A549 (cell line): Measurements from ENCODE around the gene PDGFD. TPM values are rescaled to one million over a fixed set of nuclear protein-coding genes. Genes with fewer than 3 reads are reported as not detected.

Experiments used
- ATAC-seq, 2 experiments: fragments of 200-7000 bp in 1 of 2; fragments of >200 bp in 1 of 2; cut with Nextera tagmentation in 1 of 2; cut with Tn5 transposase in 1 of 2; 3 replicates each; pipeline versions ENCODE4 v1.8.0 to v1.9.1; 2018 to 2020; ENCODE audit warnings: mild to moderate bottlenecking in 1 of 2, moderate library complexity in 1 of 2
- CTCF ChIA-PET: fragments of 300-600 bp; sonication (Branson Sonifier 250); formaldehyde crosslinking; extraction: SDS; loops from one replicate; lab custom pipeline; 2021; ENCODE audit warnings: antibody characterized with exemption, inconsistent platforms; lab: Yijun Ruan, JAX
- POLR2A ChIA-PET: fragments of 350-600 bp; formaldehyde crosslinking; extraction: SDS; loops from one replicate; lab custom pipeline; 2021; ENCODE audit warnings: antibody characterized with exemption, inconsistent platforms; lab: Yijun Ruan, JAX
- DNase-seq, 2 experiments: peaks; one replicate each; pipeline versions ENCODE4 v3.0.0 to v3.0.0-alpha.2; 2011 to 2016; ENCODE audit warnings: low read depth in 1 of 2, low spot score in 1 of 2
- FAIRE-seq: peaks from 2 replicates; lab custom pipeline; 2011; peaks lifted over from hg19 to GRCh38; lab: Jason Lieb, UNC
- H3K27ac ChIP-seq, 2 experiments: fragments of >200 bp; sonication (Bioruptor Twin); formaldehyde crosslinking; 3 replicates each; pipeline ENCODE4 v1.5.1; 2016 to 2017
- H3K4me1 ChIP-seq: fragments of >200 bp; sonication (Bioruptor Twin); formaldehyde crosslinking; 3 replicates; pipeline ENCODE4 v1.6.1; 2016
- H3K4me2 ChIP-seq: fragments of >200 bp; sonication (Bioruptor Twin); formaldehyde crosslinking; 3 replicates; pipeline ENCODE4 v1.6.1; 2016
- H3K4me3 ChIP-seq: fragments of >200 bp; sonication (Bioruptor Twin); formaldehyde crosslinking; 3 replicates; pipeline ENCODE4 v1.5.1; 2016
- H3K9me3 ChIP-seq: fragments of >200 bp; sonication (Bioruptor Twin); formaldehyde crosslinking; 3 replicates; pipeline ENCODE4 v1.6.1; 2016
- ATOH8 ChIP-seq: fragments of 250-450 bp; sonication (Bioruptor Pico); IDR thresholded peaks from 2 replicates; pipeline ENCODE4 v1.5.0; 2020; ENCODE audit warnings: low read depth, mild to moderate bottlenecking, moderate library complexity
- BHLHE40 ChIP-seq: IDR thresholded peaks from 2 replicates; pipeline ENCODE4 v1.6.1; 2012; ENCODE audit warnings: low read depth, low read length, inconsistent platforms
- CBX2 ChIP-seq: fragments of 200-600 bp; sonication (generic); IDR thresholded peaks from 2 replicates; pipeline ENCODE4 v1.6.1; 2016; ENCODE audit warnings: low read depth, mild to moderate bottlenecking, borderline replicate concordance
- CBX8 ChIP-seq: fragments of 200-600 bp; sonication (generic); IDR thresholded peaks from 2 replicates; pipeline ENCODE4 v1.6.1; 2016
- CEBPB ChIP-seq, 2 experiments: fragments of >200 bp in 1 of 2; sonication (Bioruptor Twin) in 1 of 2; formaldehyde crosslinking in 1 of 2; IDR thresholded peaks; 2 replicates each; pipeline ENCODE4 v1.6.1; 2012 to 2016
- CHD2 ChIP-seq: fragments of 150-350 bp; IDR thresholded peaks from 2 replicates; pipeline ENCODE4 v1.6.1; 2014; ENCODE audit warnings: low read length; ENCODE audit not compliant: partially characterized antibody
- CTCF ChIP-seq: fragments of >200 bp; sonication (Bioruptor Twin); formaldehyde crosslinking; IDR thresholded peaks from 3 replicates; pipeline ENCODE4 v1.5.1; 2016
- E2F6 ChIP-seq: IDR thresholded peaks from 2 replicates; pipeline ENCODE4 v1.6.1; 2012; ENCODE audit warnings: low read depth, borderline replicate concordance
- EHF ChIP-seq: fragments of 250-450 bp; sonication (Bioruptor Pico); IDR thresholded peaks from 2 replicates; pipeline ENCODE4 v1.5.0; 2020; ENCODE audit warnings: mild to moderate bottlenecking
- EP300 ChIP-seq, 2 experiments: fragments of >200 bp; sonication (Bioruptor Twin); formaldehyde crosslinking; IDR thresholded peaks; 2 replicates in 1 of 2; 3 replicates in 1 of 2; pipeline ENCODE4 v1.6.1; 2016 to 2017
- HDAC2 ChIP-seq: fragments of 200-600 bp; sonication (generic); IDR thresholded peaks from 2 replicates; pipeline ENCODE4 v1.6.1; 2016
- HES2 ChIP-seq: fragments of >200 bp; sonication (Bioruptor Twin); formaldehyde crosslinking; IDR thresholded peaks from 2 replicates; pipeline ENCODE4 v1.6.1; 2016
- HOXB5 ChIP-seq: fragments of 250-450 bp; sonication (Bioruptor Pico); IDR thresholded peaks from 2 replicates; pipeline ENCODE4 v1.5.0; 2020; ENCODE audit warnings: mild to moderate bottlenecking, moderate library complexity
- JUNB ChIP-seq: fragments of >200 bp; sonication (Bioruptor Twin); formaldehyde crosslinking; IDR thresholded peaks from 2 replicates; pipeline ENCODE4 v1.6.1; 2016
- KDM1A ChIP-seq: fragments of 200-600 bp; sonication (generic); IDR thresholded peaks from 2 replicates; pipeline ENCODE4 v1.6.1; 2016; ENCODE audit warnings: low read depth, mild to moderate bottlenecking
- MAFK ChIP-seq: fragments of 450-650 bp; IDR thresholded peaks from 2 replicates; pipeline ENCODE4 v1.6.1; 2014; ENCODE audit not compliant: partially characterized antibody
- MAX ChIP-seq: IDR thresholded peaks from 2 replicates; pipeline ENCODE4 v1.6.1; 2012
- MYC ChIP-seq: IDR thresholded peaks from 2 replicates; pipeline ENCODE4 v1.6.1; 2012; ENCODE audit warnings: mild to moderate bottlenecking, inconsistent platforms, low read length, improper control_type of control experiment, borderline replicate concordance
- NFE2L2 ChIP-seq: fragments of 150-350 bp; conservative IDR thresholded peaks from 2 replicates; pipeline ENCODE4 v1.6.1; 2014; ENCODE audit warnings: low read length
- POLR2AphosphoS2 ChIP-seq: conservative IDR thresholded peaks from 2 replicates; pipeline ENCODE4 v1.6.1; 2012; ENCODE audit warnings: low read length, improper control_type of control experiment, inconsistent platforms
- RAD21 ChIP-seq, 2 experiments: fragments of >200 bp in 1 of 2; sonication (Bioruptor Twin) in 1 of 2; formaldehyde crosslinking in 1 of 2; IDR thresholded peaks in 1 of 2; conservative IDR thresholded peaks in 1 of 2; 2 replicates in 1 of 2; 3 replicates in 1 of 2; pipeline ENCODE4 v1.6.1; 2012 to 2018; ENCODE audit warnings: inconsistent platforms in 1 of 2
- RARB ChIP-seq: fragments of 250-450 bp; sonication (Bioruptor Pico); IDR thresholded peaks from 2 replicates; pipeline ENCODE4 v1.8.0; 2021; ENCODE audit warnings: mild to moderate bottlenecking, moderate library complexity
- RCOR1 ChIP-seq: fragments of 150-350 bp; IDR thresholded peaks from 2 replicates; pipeline ENCODE4 v1.6.1; 2014; ENCODE audit warnings: antibody characterized with exemption, low read length, low read depth
- RNF2 ChIP-seq: fragments of 200-600 bp; sonication (generic); IDR thresholded peaks from 2 replicates; pipeline ENCODE4 v1.6.1; 2016; ENCODE audit warnings: low read depth, mild to moderate bottlenecking, antibody characterized with exemption, moderate library complexity, borderline replicate concordance
- SMC3 ChIP-seq: fragments of >200 bp; sonication (Bioruptor Twin); formaldehyde crosslinking; IDR thresholded peaks from 3 replicates; pipeline ENCODE4 v1.6.1; 2018; ENCODE audit warnings: inconsistent platforms
- SREBF2 ChIP-seq: fragments of 450-650 bp; IDR thresholded peaks from 2 replicates; pipeline ENCODE4 v1.6.1; 2014; ENCODE audit warnings: mild to moderate bottlenecking, moderate library complexity
- TFCP2L1 ChIP-seq: fragments of 250-450 bp; sonication (Bioruptor Pico); IDR thresholded peaks from 2 replicates; pipeline ENCODE4 v1.5.0; 2021; ENCODE audit warnings: mild to moderate bottlenecking
- USF2 ChIP-seq: fragments of 450-650 bp; IDR thresholded peaks from 2 replicates; pipeline ENCODE4 v1.6.1; 2014; ENCODE audit warnings: antibody characterized with exemption
- ZNF302 ChIP-seq: fragments of 250-450 bp; sonication (Bioruptor Pico); IDR thresholded peaks from 2 replicates; pipeline ENCODE4 v1.9.0; 2021; ENCODE audit warnings: inconsistent platforms, mild to moderate bottlenecking, moderate library complexity
- ZSCAN20 ChIP-seq: fragments of 250-450 bp; sonication (Bioruptor Pico); IDR thresholded peaks from 2 replicates; pipeline ENCODE4 v1.8.0; 2022; ENCODE audit warnings: mild to moderate bottlenecking, moderate library complexity
- WGBS: methylation state at CpG from one replicate; pipeline ENCODE4 v1.1.6; 2017; ENCODE audit errors: missing lambda C conversion rate; 5-methylcytosine and 5-hydroxymethylcytosine counted together
- polyA plus RNA-seq, 4 experiments: library from polyadenylated mRNA; depleted of rRNA in 3 of 4; stranded (reverse); fragments of >200 nt; fragmentation: RNase III in 1 of 4; extraction: RNeasy Plus Mini Kit Qiagen cat#74134 plus additional on column Dnase treatment in 1 of 4; gene quantifications; 2 replicates in 3 of 4; 3 replicates in 1 of 4; pipeline ENCODE4 v1.2.3, GENCODE V29; 2011 to 2017

Gene PDGFD
- polyA plus RNA-seq, 2 of the 4 experiments (the other 2 are of a cell fraction): 11.1 to 29.7 TPM

- TF ChIP-seq TFCP2L1 (CRISPR knock-in tag) (no peak), E2F6 (no peak), CHD2 (no peak), USF2 (no peak), ZSCAN20 (CRISPR knock-in tag) (no peak), CBX2 (no peak), HDAC2 (no peak), KDM1A (no peak), SREBF2 (no peak), EHF (CRISPR knock-in tag) (no peak), EP300 (IDR thresholded peaks at IDR 0.05) (no peak)
- WGBS: 87% methylated on average over 3 of the region's 3 CpGs
- DNase-seq: no peak
- H3K27ac ChIP-seq: no peak overlapping the region
- no peaks in the 10 kb centered on the region for H3K9me3 ChIP-seq
- no peak for ATAC-seq
- FAIRE-seq: no peak
- H3K4me3 ChIP-seq: no peak overlapping the region
- no peaks in the 10 kb centered on the region for H3K4me1 ChIP-seq
- CTCF ChIA-PET: no interaction called here
- POLR2A ChIA-PET: no interaction called here
- H3K4me2 ChIP-seq: no peak overlapping the region
Measured at GRCh38 chr11:103968685-103969084, 195.3 kb downstream of the PDGFD start.

GRCh38 chr11:103967985-103968384 lies 196.0 kb downstream of the PDGFD start:
- no peaks in the 10 kb centered on the region for H3K9me3 ChIP-seq
- no peak for DNase-seq
- no peak for FAIRE-seq
- TF ChIP-seq BHLHE40 (no peak), HES2 (no peak)
- ChIA-PET CTCF (no interaction called here), POLR2A (no interaction called here)
- 85% methylated on average over 8 of the region's 8 CpGs for WGBS
- no peak overlapping the region for H3K4me2 ChIP-seq
- ATAC-seq: no peak
- no peak overlapping the region for H3K27ac ChIP-seq
- H3K4me1 ChIP-seq: no peaks in the 10 kb centered on the region
- no peak overlapping the region for H3K4me3 ChIP-seq

GRCh38 chr11:103964390-103964789 lies 199.6 kb downstream of the PDGFD start:
- ATAC-seq (no peak), DNase-seq (no peak), FAIRE-seq (no peak)
- Histone ChIP-seq H3K27ac (no peak overlapping the region), H3K4me1 (peaks cover 17% of the 10 kb centered on the region; the same call in 2 of the 3 replicates), H3K9me3 (no peaks in the 10 kb centered on the region), H3K4me2 (no peak overlapping the region), H3K4me3 (no peak overlapping the region)
- TF ChIP-seq MAFK: no peak
- TF ChIP-seq SMC3: no peak
- TF ChIP-seq MAX: no peak
- TF ChIP-seq ZNF302 (CRISPR knock-in tag): no peak
- no peak for TF ChIP-seq MYC
- TF ChIP-seq RAD21 (conservative IDR thresholded peaks at IDR 0.05 in 1 of 2, IDR thresholded peaks at IDR 0.05 in 1 of 2): no peak
- TF ChIP-seq RCOR1: no peak
- TF ChIP-seq HDAC2: no peak
- TF ChIP-seq CBX2: no peak
- no peak for TF ChIP-seq RARB (CRISPR knock-in tag)
- TF ChIP-seq CBX8: no peak
- TF ChIP-seq CEBPB (IDR thresholded peaks at IDR 0.05): no peak
- no peak for TF ChIP-seq KDM1A
- no peak for TF ChIP-seq POLR2AphosphoS2
- no peak for TF ChIP-seq RNF2
- TF ChIP-seq JUNB: no peak
- no peak for TF ChIP-seq HOXB5
- no peak for TF ChIP-seq NFE2L2
- TF ChIP-seq ATOH8 (CRISPR knock-in tag): no peak
- TF ChIP-seq CTCF: no peak
- ChIA-PET POLR2A (no interaction called here), CTCF (no interaction called here)
